HCT116 (cell line): ENCODE results near the gene PRPF38A. TPM values are rescaled to one million over a fixed set of nuclear protein-coding genes. Genes with fewer than 3 reads are reported as not detected.

Experiments
- ATAC-seq: fragments of 200-7000 bp; cut with Tn5 transposase; 2 replicates; pipeline ENCODE4 v1.9.1; 2020; ENCODE audit warnings: mild to moderate bottlenecking, moderate library complexity
- BruUV-seq: library from RNA; stranded (reverse); fragments of 400-500 nt; replicated peaks from 2 replicates; lab custom pipeline; 2021; lab: Mats Ljungman, UMichigan
- CTCF ChIA-PET: fragments of 300-600 bp; sonication (Branson Sonifier 250); formaldehyde crosslinking; loops from one replicate; lab custom pipeline; 2021; ENCODE audit warnings: antibody characterized with exemption; lab: Charles Lee
- POLR2A ChIA-PET: fragments of 300-600, 350-600 bp; sonication (Branson Sonifier 250); formaldehyde crosslinking; loops from one replicate; lab custom pipeline; 2021; ENCODE audit warnings: antibody characterized with exemption; lab: Charles Lee
- RAD21 ChIA-PET, 2 experiments: fragments of 300-600 bp; sonication (Branson Sonifier 250); formaldehyde crosslinking; loops; one replicate each; lab custom pipeline; 2023; ENCODE audit warnings: low total read pairs in 2 of 2; ENCODE audit not compliant: uncharacterized antibody in 2 of 2, unreplicated experiment in 2 of 2, low non-redundant PET in 1 of 2; lab: Charles Lee
- DNase-seq: peaks from one replicate; pipeline ENCODE4 v3.0.0-alpha.2; 2010; ENCODE audit warnings: low read depth, low spot score
- H2AFZ ChIP-seq: fragments of 200-600 bp; shearing (Covaris generic), sonication (generic); 2 replicates; pipeline ENCODE4 v1.6.1; 2017; ENCODE audit warnings: low read depth, mixed run types, mixed read lengths, antibody characterized with exemption, low read length; ENCODE audit not compliant: poor library complexity, severe bottlenecking
- H3K27ac ChIP-seq: 2 replicates; pipeline ENCODE4 v1.5.1; 2012; ENCODE audit warnings: low read depth, low read length
- H3K27me3 ChIP-seq: fragments of 200-600 bp; sonication (generic); 2 replicates; pipeline ENCODE4 v1.6.1; 2016; ENCODE audit warnings: mixed run types, low read length, mixed read lengths; ENCODE audit not compliant: insufficient read depth
- H3K36me3 ChIP-seq, 2 experiments: fragments of 200-500 bp in 1 of 2; fragments of 200-600 bp in 1 of 2; sonication (Bioruptor generic) in 1 of 2; sonication (generic) in 1 of 2; 2 replicates each; pipeline versions ENCODE4 v1.5.1 to v1.6.1; 2014 to 2016; ENCODE audit warnings: low read length in 2 of 2, inconsistent platforms in 1 of 2, mixed read lengths in 1 of 2, mixed run types in 1 of 2; ENCODE audit not compliant: insufficient read depth in 2 of 2, control insufficient read depth in 1 of 2
- H3K4me1 ChIP-seq, 2 experiments: fragments of 200-600 bp in 1 of 2; sonication (generic) in 1 of 2; 2 replicates each; pipeline versions ENCODE4 v1.5.1 to v1.6.1; 2012 to 2017; ENCODE audit warnings: low read length in 2 of 2, inconsistent platforms in 1 of 2, mild to moderate bottlenecking in 1 of 2, mixed read lengths in 1 of 2, mixed run types in 1 of 2, moderate library complexity in 1 of 2; ENCODE audit not compliant: insufficient read depth in 2 of 2, control insufficient read depth in 1 of 2
- H3K4me2 ChIP-seq: fragments of 200-600 bp; sonication (generic); 2 replicates; pipeline ENCODE4 v1.6.1; 2017; ENCODE audit warnings: mixed run types, low read length, mixed read lengths
- H3K4me3 ChIP-seq, 2 experiments: fragments of 200-600 bp in 1 of 2; sonication (generic) in 1 of 2; replicated peaks in 1 of 2; 2 replicates each; pipeline ENCODE4 v1.5.1; 2011 to 2016; ENCODE audit warnings: low read length in 2 of 2, control low read depth in 1 of 2, low read depth in 1 of 2, mild to moderate bottlenecking in 1 of 2, mixed read lengths in 1 of 2, mixed run types in 1 of 2
- H3K79me2 ChIP-seq: fragments of 200-600 bp; sonication (generic); 2 replicates; pipeline ENCODE4 v1.6.1; 2017; ENCODE audit warnings: mild to moderate bottlenecking, mixed run types, low read length, moderate library complexity, mixed read lengths; ENCODE audit not compliant: insufficient read depth
- H3K9ac ChIP-seq: fragments of 200-600 bp; sonication (generic); 2 replicates; pipeline ENCODE4 v1.6.1; 2016; ENCODE audit warnings: low read length, mixed read lengths
- H3K9me2 ChIP-seq: fragments of 200-600 bp; sonication (generic), shearing (Covaris generic); 2 replicates; pipeline ENCODE4 v1.6.1; 2017; ENCODE audit warnings: mixed run types, mild to moderate bottlenecking, moderate library complexity; ENCODE audit not compliant: insufficient read depth
- H3K9me3 ChIP-seq, 2 experiments: fragments of 200-500 bp in 1 of 2; fragments of 200-600 bp in 1 of 2; sonication (Bioruptor generic) in 1 of 2; sonication (generic) in 1 of 2; 2 replicates each; pipeline ENCODE4 v1.6.1; 2014 to 2017; ENCODE audit warnings: low read length in 2 of 2, mixed read lengths in 2 of 2, inconsistent platforms in 1 of 2, low read depth in 1 of 2, mild to moderate bottlenecking in 1 of 2, mixed run types in 1 of 2, moderate library complexity in 1 of 2; ENCODE audit not compliant: control insufficient read depth in 1 of 2, insufficient read depth in 1 of 2
- H4K20me1 ChIP-seq: fragments of 200-600 bp; sonication (generic), shearing (Covaris generic); 2 replicates; pipeline ENCODE4 v1.6.1; 2017; ENCODE audit warnings: mixed run types, mild to moderate bottlenecking, moderate library complexity; ENCODE audit not compliant: insufficient read depth
- CBX3 ChIP-seq: IDR thresholded peaks from 2 replicates; pipeline ENCODE4 v1.6.1; 2012; ENCODE audit warnings: low read depth
- CEBPB ChIP-seq: IDR thresholded peaks from 2 replicates; pipeline ENCODE4 v1.6.1; 2012; ENCODE audit warnings: low read depth
- EGR1 ChIP-seq: IDR thresholded peaks from 2 replicates; pipeline ENCODE4 v1.6.1; 2012; ENCODE audit warnings: low read depth
- EZH2phosphoT487 ChIP-seq: fragments of 200-600 bp; IDR thresholded peaks from 2 replicates; pipeline ENCODE4 v1.6.1; 2018; ENCODE audit warnings: antibody characterized with exemption, borderline replicate concordance
- POLR2A ChIP-seq: IDR thresholded peaks from 2 replicates; pipeline ENCODE4 v1.7.0; 2011; ENCODE audit warnings: borderline replicate concordance; ENCODE audit not compliant: insufficient read depth, insufficient read length; ENCODE audit errors: extremely low read depth
- REST ChIP-seq: IDR thresholded peaks from 2 replicates; pipeline ENCODE4 v1.6.1; 2012; ENCODE audit warnings: low read depth
- SIN3A ChIP-seq: IDR thresholded peaks from 2 replicates; pipeline ENCODE4 v1.6.1; 2012; ENCODE audit warnings: low read depth
- ZFX ChIP-seq: fragments of 450-650 bp; IDR thresholded peaks from 2 replicates; pipeline ENCODE4 v1.6.1; 2017
- intact Hi-C: fragments of 100-400 bp; cut with micrococcal nuclease; formaldehyde crosslinking; loops from 2 replicates; pipeline ENCODE4 v1.10.0; 2022
- total RNA-seq: library from RNA; stranded (reverse); gene quantifications from one replicate; pipeline ENCODE4 v1.2.1, GENCODE V29; 2021; ENCODE audit not compliant: unreplicated experiment
- TF ChIP-seq, protein P1 (sequence below), 3 experiments: fragments of 200-600 bp in 1 of 3; sonication (generic) in 1 of 3; IDR thresholded peaks in 2 of 3; conservative IDR thresholded peaks in 1 of 3; 2 replicates each; pipeline ENCODE4 v1.5.1; 2012 to 2017; ENCODE audit warnings: low read depth in 2 of 3, low read length in 2 of 3, antibody characterized with exemption in 1 of 3, borderline replicate concordance in 1 of 3, control low read depth in 1 of 3, mild to moderate bottlenecking in 1 of 3, mixed read lengths in 1 of 3, mixed run types in 1 of 3, moderate library complexity in 1 of 3; ENCODE audit not compliant: insufficient read depth in 1 of 3
- TF ChIP-seq, protein P2 (sequence below): IDR thresholded peaks from 2 replicates; pipeline ENCODE4 v1.6.1; 2011; ENCODE audit warnings: mild to moderate bottlenecking, low read length, moderate library complexity; ENCODE audit not compliant: insufficient replicate concordance; ENCODE audit errors: extremely low read depth
- TF ChIP-seq, protein P3 (sequence below): IDR thresholded peaks from 2 replicates; pipeline ENCODE4 v1.6.1; 2012

PRPF38A gene
- total RNA-seq, 1 experiment from 2014 or later, result 50.2 TPM

- intact Hi-C loops, result no loop called here
- Histone ChIP-seq H3K4me2 (no peak overlapping the region), H3K36me3 (no peaks in the 10 kb centered on the region), H3K9me3 (no peaks in the 10 kb centered on the region), H3K27ac (no peak overlapping the region), H3K4me1 (no peaks in the 10 kb centered on the region), H3K79me2 (no peaks in the 10 kb centered on the region), H3K9ac (no peak overlapping the region), H3K4me3 (no peak overlapping the region), H4K20me1 (no peaks in the 10 kb centered on the region), H2AFZ (no peak overlapping the region), H3K27me3 (no peaks in the 10 kb centered on the region)
- no TSS peak for BruUV-seq
- RAD21 ChIA-PET, result interaction anchor here in 1 of 2 experiments (0.6 kb wide), 1 partner anchor 40 kb away, joined by 3 read pairs; no protein-coding TSS in a partner anchor
- no peak for ATAC-seq
- CTCF ChIA-PET, result no interaction called here
- DNase-seq, result no peak
- TF ChIP-seq CBX3, result no peak
- TF ChIP-seq EZH2phosphoT487, result no peak
- TF ChIP-seq POLR2A, result no peak
- TF ChIP-seq, protein P1, sequence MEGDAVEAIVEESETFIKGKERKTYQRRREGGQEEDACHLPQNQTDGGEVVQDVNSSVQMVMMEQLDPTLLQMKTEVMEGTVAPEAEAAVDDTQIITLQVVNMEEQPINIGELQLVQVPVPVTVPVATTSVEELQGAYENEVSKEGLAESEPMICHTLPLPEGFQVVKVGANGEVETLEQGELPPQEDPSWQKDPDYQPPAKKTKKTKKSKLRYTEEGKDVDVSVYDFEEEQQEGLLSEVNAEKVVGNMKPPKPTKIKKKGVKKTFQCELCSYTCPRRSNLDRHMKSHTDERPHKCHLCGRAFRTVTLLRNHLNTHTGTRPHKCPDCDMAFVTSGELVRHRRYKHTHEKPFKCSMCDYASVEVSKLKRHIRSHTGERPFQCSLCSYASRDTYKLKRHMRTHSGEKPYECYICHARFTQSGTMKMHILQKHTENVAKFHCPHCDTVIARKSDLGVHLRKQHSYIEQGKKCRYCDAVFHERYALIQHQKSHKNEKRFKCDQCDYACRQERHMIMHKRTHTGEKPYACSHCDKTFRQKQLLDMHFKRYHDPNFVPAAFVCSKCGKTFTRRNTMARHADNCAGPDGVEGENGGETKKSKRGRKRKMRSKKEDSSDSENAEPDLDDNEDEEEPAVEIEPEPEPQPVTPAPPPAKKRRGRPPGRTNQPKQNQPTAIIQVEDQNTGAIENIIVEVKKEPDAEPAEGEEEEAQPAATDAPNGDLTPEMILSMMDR (IDR thresholded peaks at IDR 0.05 in 2 of 3, conservative IDR thresholded peaks at IDR 0.05 in 1 of 3; ENCODE audit: borderline replicate concordance in 1 of 3, insufficient read depth in 1 of 3, low read depth in 2 of 3, low read length in 2 of 3), result no peak
- TF ChIP-seq, protein P2, sequence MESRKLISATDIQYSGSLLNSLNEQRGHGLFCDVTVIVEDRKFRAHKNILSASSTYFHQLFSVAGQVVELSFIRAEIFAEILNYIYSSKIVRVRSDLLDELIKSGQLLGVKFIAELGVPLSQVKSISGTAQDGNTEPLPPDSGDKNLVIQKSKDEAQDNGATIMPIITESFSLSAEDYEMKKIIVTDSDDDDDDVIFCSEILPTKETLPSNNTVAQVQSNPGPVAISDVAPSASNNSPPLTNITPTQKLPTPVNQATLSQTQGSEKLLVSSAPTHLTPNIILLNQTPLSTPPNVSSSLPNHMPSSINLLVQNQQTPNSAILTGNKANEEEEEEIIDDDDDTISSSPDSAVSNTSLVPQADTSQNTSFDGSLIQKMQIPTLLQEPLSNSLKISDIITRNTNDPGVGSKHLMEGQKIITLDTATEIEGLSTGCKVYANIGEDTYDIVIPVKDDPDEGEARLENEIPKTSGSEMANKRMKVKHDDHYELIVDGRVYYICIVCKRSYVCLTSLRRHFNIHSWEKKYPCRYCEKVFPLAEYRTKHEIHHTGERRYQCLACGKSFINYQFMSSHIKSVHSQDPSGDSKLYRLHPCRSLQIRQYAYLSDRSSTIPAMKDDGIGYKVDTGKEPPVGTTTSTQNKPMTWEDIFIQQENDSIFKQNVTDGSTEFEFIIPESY, result no peak
- no peak for TF ChIP-seq REST
- TF ChIP-seq, protein P3, sequence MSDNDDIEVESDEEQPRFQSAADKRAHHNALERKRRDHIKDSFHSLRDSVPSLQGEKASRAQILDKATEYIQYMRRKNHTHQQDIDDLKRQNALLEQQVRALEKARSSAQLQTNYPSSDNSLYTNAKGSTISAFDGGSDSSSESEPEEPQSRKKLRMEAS, result no peak
- no peak for TF ChIP-seq ZFX
- no peak for TF ChIP-seq EGR1
- TF ChIP-seq SIN3A, result no peak
- TF ChIP-seq CEBPB, result no peak
- TF ChIP-seq, all 23 proteins: peak for 0
- POLR2A ChIA-PET, result no interaction called here
- no peaks in the 10 kb centered on the region for H3K9me2 ChIP-seq
Observed at GRCh38 chr1:52455686-52456085, 51.3 kb downstream of the PRPF38A start.
